Activated gamma-delta T cell treated with anti-CD3 and anti-CD28 coated beads, Interleukin-2, amount 50 U/mL, for 16 hours (primary cell): Measurements from ENCODE around the gene POLG.

Experiments
- DNase-seq: peaks from one replicate; pipeline ENCODE4 v3.0.0-alpha.2; 2020; ENCODE audit warnings: low read depth

The POLG gene

GRCh38 chr15:89334510-89335297 is at the start of gene POLG:
Gene POLG (minus strand): TSS chr15:89334824. CDS start chr15:89333754, 1,070 bp downstream.
- DNase-seq, result peak; percentile 99

GRCh38 chr15:89384176-89384604 is 49.6 kb upstream of the POLG start:
- DNase-seq, result no peak

GRCh38 chr15:89383365-89384175 is 48.9 kb upstream of the POLG start:
- no peak for DNase-seq

- no peak for DNase-seq
These were observed 47.5 kb upstream of the POLG start for GRCh38 chr15:89381888-89382686.

GRCh38 chr15:89381331-89381730 is 46.7 kb upstream of the POLG start:
- DNase-seq, result no peak

GRCh38 chr15:89379818-89380217 is 45.2 kb upstream of the POLG start:
- DNase-seq, result no peak

GRCh38 chr15:89379251-89379695 is 44.6 kb upstream of the POLG start:
- no peak for DNase-seq

- no peak for DNase-seq
These were observed 43.9 kb upstream of the POLG start for GRCh38 chr15:89378296-89379151.

- no peak for DNase-seq
These were observed 43.2 kb upstream of the POLG start for GRCh38 chr15:89377842-89378295.

- no peak for DNase-seq
These were observed 42.6 kb upstream of the POLG start for GRCh38 chr15:89377024-89377841.

- no peak for DNase-seq
These were observed 41.8 kb upstream of the POLG start for GRCh38 chr15:89376388-89376787.

GRCh38 chr15:89375093-89376005 is 40.7 kb upstream of the POLG start:
- DNase-seq, result no peak

GRCh38 chr15:89374086-89374981 is 39.7 kb upstream of the POLG start:
- no peak for DNase-seq

- DNase-seq, result no peak
These were observed 37.7 kb upstream of the POLG start for GRCh38 chr15:89372069-89372935.

- DNase-seq, result no peak
These were observed 36.8 kb upstream of the POLG start for GRCh38 chr15:89371228-89372044.

- no peak for DNase-seq
These were observed 36.3 kb upstream of the POLG start for GRCh38 chr15:89370978-89371227.
